HG02970 (cell line): ENCODE results near the gene CDK9.
A peak's percentile ranks its signal among the peaks of the same experiment; 100 is the strongest.

Experiments
- ATAC-seq: cut with Tn5 transposase; IDR thresholded peaks from one replicate; pipeline ENCODE4 v1.9.1; 2021; ENCODE audit warnings: mild to moderate bottlenecking, moderate library complexity, moderate number of reproducible peaks; ENCODE audit not compliant: unreplicated experiment, low FRiP score

CDK9 gene

GRCh38 chr9:127796225-127796813 lies 10.5 kb downstream of the CDK9 start:
- ATAC-seq, result no peak

GRCh38 chr9:127796852-127797370 lies 11.1 kb downstream of the CDK9 start:
- ATAC-seq, result no peak

GRCh38 chr9:127801955-127802575 lies 16.2 kb downstream of the CDK9 start:
- ATAC-seq, result no peak

- ATAC-seq, result peak; percentile 71
Measured at GRCh38 chr9:127802576-127803443, 17.0 kb downstream of the CDK9 start, which contains the start of gene FPGS. Gene FPGS (plus strand): TSS chr9:127802882. CDS start chr9:127802925, 43 bp downstream.

GRCh38 chr9:127803507-127804352 lies 17.9 kb downstream of the CDK9 start:
- no peak for ATAC-seq

GRCh38 chr9:127805620-127806019 lies 19.8 kb downstream of the CDK9 start:
- ATAC-seq, result no peak

- ATAC-seq, result no peak
Measured at GRCh38 chr9:127806871-127807270, 21.0 kb downstream of the CDK9 start.

- no peak for ATAC-seq
Measured at GRCh38 chr9:127808347-127809001, 22.6 kb downstream of the CDK9 start.

- ATAC-seq, result no peak
Measured at GRCh38 chr9:127809002-127809539, 23.2 kb downstream of the CDK9 start.

GRCh38 chr9:127809540-127810377 lies 23.9 kb downstream of the CDK9 start:
- ATAC-seq, result no peak

GRCh38 chr9:127810378-127811187 lies 24.7 kb downstream of the CDK9 start:
- ATAC-seq, result no peak

- ATAC-seq, result no peak
Measured at GRCh38 chr9:127812011-127812410, 26.2 kb downstream of the CDK9 start.

- no peak for ATAC-seq
Measured at GRCh38 chr9:127812936-127813675, 27.3 kb downstream of the CDK9 start.

GRCh38 chr9:127813686-127814226 lies 27.9 kb downstream of the CDK9 start:
- no peak for ATAC-seq

GRCh38 chr9:127814619-127815511 lies 29.0 kb downstream of the CDK9 start:
- no peak for ATAC-seq
